ENCODE results near the gene PDGFRB. TPM values are rescaled to one million over a fixed set of nuclear protein-coding genes. Genes with fewer than 3 reads are reported as not detected.

Gene PDGFRB
- total and polyA plus RNA-seq, 4 donors = 5.2 to 13.1 (median 8.3) TPM

GRCh38 chr5:150082374-150082773 lies 73.3 kb downstream of the PDGFRB start:
- Histone ChIP-seq H3K27ac (ENCODE audit: low read depth in 1 of 2, low read length in 2 of 2) (no peak overlapping the region), H3K27me3 (ENCODE audit: control insufficient read depth in 4 of 4, insufficient read depth in 4 of 4, low read length in 3 of 4) (peaks cover 0 to 5% (median 0%) of the 10 kb centered on the region in 4 donors), H3K36me3 (ENCODE audit: control insufficient read depth in 4 of 4, insufficient read depth in 3 of 4, low read depth in 1 of 4, low read length in 3 of 4) (peaks cover 0 to 3% (median 0%) of the 10 kb centered on the region in 4 donors), H3K9ac (ENCODE audit: low read depth in 1 of 2, low read length in 2 of 2) (peak overlapping the region in 1 of 2 donors; percentile 39), H3K4me1 (ENCODE audit: control insufficient read depth in 4 of 4, insufficient read depth in 4 of 4, low read length in 3 of 4) (peaks cover 0 to 2% (median 0%) of the 10 kb centered on the region in 4 donors), H3K4me3 (ENCODE audit: low read depth in 1 of 3, low read length in 3 of 3) (no peak overlapping the region), H3K9me3 (ENCODE audit: control insufficient read depth in 4 of 4, low read length in 3 of 4) (no peaks in the 10 kb centered on the region)
- no peak for TF ChIP-seq ATF3 (IDR thresholded peaks at IDR 0.05)
- TF ChIP-seq FOXA2 (IDR thresholded peaks at IDR 0.05) = no peak
- no peak for TF ChIP-seq JUND (IDR thresholded peaks at IDR 0.05)
- no peak for TF ChIP-seq RAD21 (IDR thresholded peaks at IDR 0.05)
- TF ChIP-seq TAF1 (conservative IDR thresholded peaks at IDR 0.05) = no peak
- no peak for TF ChIP-seq RXRA (IDR thresholded peaks at IDR 0.05)
- no peak for TF ChIP-seq EGR1 (IDR thresholded peaks at IDR 0.05; ENCODE audit: low read depth in 2 of 2)
- no peak for TF ChIP-seq REST (IDR thresholded peaks at IDR 0.05)
- TF ChIP-seq GABPA (IDR thresholded peaks at IDR 0.05 in 1 of 2, conservative IDR thresholded peaks at IDR 0.05 in 1 of 2) = no peak
- TF ChIP-seq ZBTB33 (IDR thresholded peaks at IDR 0.05) = no peak
- no peak for TF ChIP-seq CTCF (IDR thresholded peaks at IDR 0.05; ENCODE audit: low read depth, low read length, missing input control)
- TF ChIP-seq MAX (IDR thresholded peaks at IDR 0.05) = no peak
- 55% methylated on average over 3 of the region's 3 CpGs for WGBS
- DNase-seq (ENCODE audit: low spot score) = no peak

GRCh38 chr5:150081541-150082283 lies 73.9 kb downstream of the PDGFRB start:
- WGBS = 42% methylated on average over 15 of the region's 15 CpGs
- Histone ChIP-seq H3K27me3 (ENCODE audit: control insufficient read depth in 4 of 4, insufficient read depth in 4 of 4, low read length in 3 of 4) (peaks cover 0 to 5% (median 0%) of the 10 kb centered on the region in 4 donors), H3K27ac (ENCODE audit: low read depth in 1 of 2, low read length in 2 of 2) (no peak overlapping the region)

More at GRCh38 chr5:150081541-150082283, 73.9 kb downstream of the PDGFRB start:
- peaks cover 0 to 2% (median 0%) of the 10 kb centered on the region in 4 donors for H3K4me1 ChIP-seq (ENCODE audit: control insufficient read depth in 4 of 4, insufficient read depth in 4 of 4, low read length in 3 of 4)
- no peak overlapping the region for H3K9ac ChIP-seq (ENCODE audit: low read depth in 1 of 2, low read length in 2 of 2)
- H3K4me3 ChIP-seq (ENCODE audit: low read depth in 1 of 3, low read length in 3 of 3) = no peak overlapping the region
- no peaks in the 10 kb centered on the region for H3K9me3 ChIP-seq (ENCODE audit: control insufficient read depth in 4 of 4, low read length in 3 of 4)
- no peak for DNase-seq (ENCODE audit: low spot score)
- H3K36me3 ChIP-seq (ENCODE audit: control insufficient read depth in 4 of 4, insufficient read depth in 3 of 4, low read depth in 1 of 4, low read length in 3 of 4) = peaks cover 0 to 3% (median 0%) of the 10 kb centered on the region in 4 donors
- TF ChIP-seq YY1 (IDR thresholded peaks at IDR 0.05) (no peak), SP1 (IDR thresholded peaks at IDR 0.05) (no peak), RXRA (IDR thresholded peaks at IDR 0.05) (no peak), TAF1 (conservative IDR thresholded peaks at IDR 0.05) (no peak), HNF4A (conservative IDR thresholded peaks at IDR 0.05) (no peak), JUND (IDR thresholded peaks at IDR 0.05) (no peak), MAX (IDR thresholded peaks at IDR 0.05) (no peak), NR2F2 (IDR thresholded peaks at IDR 0.05) (no peak), RAD21 (IDR thresholded peaks at IDR 0.05) (no peak), EGR1 (IDR thresholded peaks at IDR 0.05; ENCODE audit: low read depth in 2 of 2) (no peak), ZBTB33 (IDR thresholded peaks at IDR 0.05) (no peak), HNF4G (IDR thresholded peaks at IDR 0.05) (no peak), CTCF (IDR thresholded peaks at IDR 0.05; ENCODE audit: low read depth, low read length, missing input control) (no peak)
